Loucy (cell line): Measurements from ENCODE around the gene ACTRT2.

Source experiments
- EZH2phosphoT487 ChIP-seq: fragments of 200-600 bp; IDR thresholded peaks from 2 replicates; pipeline ENCODE4 v1.6.1; 2018; ENCODE audit warnings: antibody characterized with exemption, mild to moderate bottlenecking, moderate library complexity, borderline replicate concordance
- TF ChIP-seq, protein P1 (sequence below): fragments of 200-600 bp; sonication (generic); conservative IDR thresholded peaks from 2 replicates; pipeline ENCODE4 v1.5.1; 2014; ENCODE audit warnings: mild to moderate bottlenecking, antibody characterized with exemption, low read length

DNA sequence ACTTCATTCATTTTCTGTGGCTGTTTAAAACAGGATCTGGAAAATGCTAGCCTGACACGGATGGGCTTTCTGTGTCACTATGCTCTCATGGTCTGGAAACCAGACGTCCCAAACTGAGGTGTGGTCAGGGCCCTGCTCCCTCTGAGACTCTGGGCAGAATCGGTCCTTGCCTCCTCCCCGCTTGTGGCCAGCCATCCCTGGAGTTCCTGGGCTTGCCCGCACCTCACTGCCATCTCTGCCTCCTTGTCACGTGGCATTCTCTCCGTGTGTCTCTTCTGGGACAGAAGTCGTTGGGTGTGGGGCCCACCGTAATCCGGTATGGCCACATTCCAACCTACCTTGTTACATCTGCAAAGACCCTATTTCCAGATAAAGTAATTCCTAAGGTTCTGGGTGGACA lies 10.1 kb upstream of the ACTRT2 start:
- TF ChIP-seq, protein P1, sequence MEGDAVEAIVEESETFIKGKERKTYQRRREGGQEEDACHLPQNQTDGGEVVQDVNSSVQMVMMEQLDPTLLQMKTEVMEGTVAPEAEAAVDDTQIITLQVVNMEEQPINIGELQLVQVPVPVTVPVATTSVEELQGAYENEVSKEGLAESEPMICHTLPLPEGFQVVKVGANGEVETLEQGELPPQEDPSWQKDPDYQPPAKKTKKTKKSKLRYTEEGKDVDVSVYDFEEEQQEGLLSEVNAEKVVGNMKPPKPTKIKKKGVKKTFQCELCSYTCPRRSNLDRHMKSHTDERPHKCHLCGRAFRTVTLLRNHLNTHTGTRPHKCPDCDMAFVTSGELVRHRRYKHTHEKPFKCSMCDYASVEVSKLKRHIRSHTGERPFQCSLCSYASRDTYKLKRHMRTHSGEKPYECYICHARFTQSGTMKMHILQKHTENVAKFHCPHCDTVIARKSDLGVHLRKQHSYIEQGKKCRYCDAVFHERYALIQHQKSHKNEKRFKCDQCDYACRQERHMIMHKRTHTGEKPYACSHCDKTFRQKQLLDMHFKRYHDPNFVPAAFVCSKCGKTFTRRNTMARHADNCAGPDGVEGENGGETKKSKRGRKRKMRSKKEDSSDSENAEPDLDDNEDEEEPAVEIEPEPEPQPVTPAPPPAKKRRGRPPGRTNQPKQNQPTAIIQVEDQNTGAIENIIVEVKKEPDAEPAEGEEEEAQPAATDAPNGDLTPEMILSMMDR, result no peak
- no peak for TF ChIP-seq EZH2phosphoT487
